CD4-positive, alpha-beta T cell (primary cell): ENCODE data around the gene IFI27L1. TPM values are rescaled to one million over a fixed set of nuclear protein-coding genes. Genes with fewer than 3 reads are reported as not detected.
A peak's percentile ranks its signal among the peaks of the same experiment; 100 is the strongest.

Experiments used
- ATAC-seq: fragments of 200-7000 bp; cut with Tn5 transposase; one replicate; pipeline ENCODE4 v1.10.0; 2022; ENCODE audit warnings: mild to moderate bottlenecking; ENCODE audit not compliant: poor library complexity
- CTCF ChIA-PET: fragments of 350-600 bp; sonication (Branson Sonifier 250); formaldehyde crosslinking; loops from one replicate; lab custom pipeline; 2021; ENCODE audit warnings: antibody characterized with exemption, inconsistent platforms; lab: Charles Lee
- POLR2A ChIA-PET: fragments of 350-600 bp; sonication (Branson Sonifier 250); formaldehyde crosslinking; loops from one replicate; lab custom pipeline; 2021; ENCODE audit warnings: antibody characterized with exemption, inconsistent platforms; lab: Charles Lee
- DNase-seq, 14 experiments: peaks; one replicate each; pipeline ENCODE4 v3.0.0-alpha.2; 2013 to 2020; ENCODE audit warnings: mixed read lengths in 2 of 14
- H3K27ac ChIP-seq, 2 donors: one replicate each; pipeline versions ENCODE4 v1.5.1 to v1.7.0; 2013; ENCODE audit warnings: low read length in 2 of 2, low read depth in 1 of 2, mild to moderate bottlenecking in 1 of 2
- H3K27me3 ChIP-seq, 2 experiments: 1 replicate in 1 of 2; 2 replicates in 1 of 2; pipeline versions ENCODE4 v1.6.1 to v1.7.0; 2013; ENCODE audit warnings: low read length in 2 of 2, control low read depth in 1 of 2, mild to moderate bottlenecking in 1 of 2, moderate library complexity in 1 of 2; ENCODE audit not compliant: insufficient read depth in 2 of 2, control insufficient read depth in 1 of 2
- H3K36me3 ChIP-seq: one replicate; pipeline ENCODE4 v1.6.1; 2013; ENCODE audit warnings: low read length, control low read depth; ENCODE audit not compliant: insufficient read depth
- H3K4me1 ChIP-seq: one replicate; pipeline ENCODE4 v1.6.1; 2013; ENCODE audit warnings: low read length, control low read depth; ENCODE audit not compliant: insufficient read depth
- H3K4me3 ChIP-seq: one replicate; pipeline ENCODE4 v1.5.1; 2013; ENCODE audit warnings: mild to moderate bottlenecking, low read length, moderate library complexity
- H3K9me3 ChIP-seq, 2 experiments: 1 replicate in 1 of 2; 2 replicates in 1 of 2; pipeline versions ENCODE4 v1.6.1 to v1.7.0; 2013; ENCODE audit warnings: low read length in 2 of 2, mild to moderate bottlenecking in 2 of 2, control low read depth in 1 of 2, moderate library complexity in 1 of 2; ENCODE audit not compliant: control insufficient read depth in 1 of 2, insufficient read depth in 1 of 2
- H3K27ac Mint-ChIP-seq: one replicate; pipeline ENCODE4 v1.8.0; 2020; ENCODE audit warnings: mixed read lengths
- H3K27me3 Mint-ChIP-seq: one replicate; pipeline ENCODE4 v1.8.0; 2021; ENCODE audit warnings: mixed read lengths
- H3K36me3 Mint-ChIP-seq: one replicate; pipeline ENCODE4 v1.8.0; 2021; ENCODE audit warnings: low read depth, mixed read lengths
- H3K4me1 Mint-ChIP-seq: one replicate; pipeline ENCODE4 v1.8.0; 2021; ENCODE audit warnings: low read depth, mixed read lengths
- H3K4me3 Mint-ChIP-seq: one replicate; pipeline ENCODE4 v1.8.0; 2020; ENCODE audit warnings: mild to moderate bottlenecking, mixed read lengths
- H3K9me3 Mint-ChIP-seq: one replicate; pipeline ENCODE4 v1.8.0; 2020; ENCODE audit warnings: mixed read lengths
- CTCF ChIP-seq: fragments of 200-600 bp; IDR thresholded peaks from one replicate; pipeline ENCODE4 v1.8.0; 2022; ENCODE audit warnings: antibody characterized with exemption, mild to moderate bottlenecking
- intact Hi-C, 2 experiments: fragments of 100-400 bp; cut with DNase I in 1 of 2; cut with micrococcal nuclease in 1 of 2; formaldehyde crosslinking; loops; one replicate each; pipeline versions ENCODE4 v1.15.1 to v1.9.0; 2023 to 2025; cut with DNase I, micrococcal nuclease
- total RNA-seq, 174 experiments: library from RNA in 2 of 174; stranded (reverse) in 2 of 174; gene quantifications; one replicate each; pipeline ENCODE4 v1.2.3 and lab custom pipeline; 2021 to 2026

The IFI27L1 gene
- total RNA-seq, 2 experiments from 2014 or later: 14.1 to 14.3 TPM

DNA sequence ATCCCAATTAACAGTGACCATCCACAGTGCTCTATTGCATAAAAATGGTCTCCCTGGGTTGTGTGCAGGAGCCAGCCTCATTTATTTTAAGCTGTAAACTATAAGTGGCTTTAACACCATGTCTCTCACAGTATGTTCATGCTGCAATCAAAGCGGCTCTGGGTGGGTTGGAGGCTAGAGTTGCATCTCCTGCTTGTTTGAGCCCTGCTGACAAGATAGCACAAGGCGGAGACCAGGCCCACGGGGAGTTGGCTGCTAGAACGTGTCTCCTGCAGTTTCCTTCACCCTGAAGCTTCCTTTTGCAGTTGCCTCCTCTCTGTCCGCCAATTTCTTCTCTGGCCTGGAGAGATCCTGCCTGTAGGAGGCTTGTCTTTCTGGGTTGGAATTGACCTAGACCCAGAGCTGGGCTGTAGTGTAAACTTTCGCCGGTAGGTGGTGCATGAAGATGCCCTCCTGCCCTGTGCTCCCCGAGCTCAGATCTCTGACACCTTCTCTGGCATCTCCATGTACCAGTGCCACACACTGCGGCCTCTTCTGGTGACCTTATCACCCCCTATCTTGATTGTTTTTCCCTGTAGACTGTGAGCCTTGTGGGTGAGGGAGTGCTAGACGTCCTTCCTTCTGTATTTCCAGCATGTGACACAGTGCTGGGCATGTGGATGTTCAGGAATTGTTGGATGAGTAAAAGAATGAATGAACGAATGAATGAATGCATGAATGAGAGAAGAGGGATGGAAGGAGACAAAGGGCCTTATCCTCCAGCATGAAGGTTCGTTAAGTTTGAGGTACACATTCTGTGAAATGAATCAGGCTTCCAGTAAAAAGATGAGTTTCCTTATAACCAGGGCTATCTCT is 44.6 kb upstream of the IFI27L1 start:
- POLR2A ChIA-PET: interaction anchor here (0.6 to 1.5 kb wide), 9 partner anchors 9 to 154 kb away, joined by 3 to 7 read pairs (median 4); partner anchors contain the start of genes DDX24, IFI27L1 and PPP4R4
- Mint-ChIP-seq H3K4me1 (peaks cover 4% of the 10 kb centered on the region), H3K4me3 (no peak overlapping the region), H3K36me3 (no peaks in the 10 kb centered on the region), H3K27ac (no peak overlapping the region), H3K9me3 (no peaks in the 10 kb centered on the region), H3K27me3 (no peaks in the 10 kb centered on the region)
- H3K27me3 ChIP-seq: no peaks in the 10 kb centered on the region
- CTCF ChIA-PET: interaction anchor here (0.7 to 2.3 kb wide), 18 partner anchors 8 to 450 kb away, joined by 3 to 29 read pairs (median 4); partner anchors contain the start of genes DDX24, IFI27L1 and OTUB2
- no peaks in the 10 kb centered on the region for H3K9me3 ChIP-seq
- H3K36me3 ChIP-seq: no peaks in the 10 kb centered on the region
- peak; percentile 86 for TF ChIP-seq CTCF
- intact Hi-C loops: loop anchor here (1.0 to 5.0 kb wide), 4 partner anchors 100 to 451 kb away; no protein-coding TSS in a partner anchor
- no peak overlapping the region for H3K4me3 ChIP-seq
- ATAC-seq (peak; percentile 97), DNase-seq (peak; percentile 60 to 86 (median 70))
- no peak overlapping the region for H3K27ac ChIP-seq
- H3K4me1 ChIP-seq: peaks cover 4% of the 10 kb centered on the region

DNA sequence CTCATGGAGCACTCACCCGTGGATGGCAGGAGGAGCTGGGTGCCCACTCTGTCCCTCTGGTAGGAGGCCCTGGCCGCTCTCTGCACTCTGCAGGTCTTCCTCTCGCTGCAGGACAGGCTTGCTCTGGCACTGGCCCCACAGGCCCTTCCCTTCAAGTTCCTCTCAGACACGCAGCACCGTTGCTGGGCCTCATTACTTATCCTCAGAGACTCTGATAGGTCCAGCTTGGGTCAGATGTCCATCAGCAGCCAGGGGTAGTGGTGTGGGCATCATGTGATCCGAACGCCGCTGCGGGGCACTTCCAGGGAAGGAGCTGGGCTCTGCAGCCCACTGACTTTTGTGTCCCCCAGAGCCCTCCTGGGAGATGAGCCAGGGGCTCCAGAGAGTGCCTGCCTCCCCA is 43.2 kb upstream of the IFI27L1 start:
- intact Hi-C loops: loop anchor here (2.0 to 5.0 kb wide), 2 partner anchors 143 to 449 kb away; no protein-coding TSS in a partner anchor

DNA sequence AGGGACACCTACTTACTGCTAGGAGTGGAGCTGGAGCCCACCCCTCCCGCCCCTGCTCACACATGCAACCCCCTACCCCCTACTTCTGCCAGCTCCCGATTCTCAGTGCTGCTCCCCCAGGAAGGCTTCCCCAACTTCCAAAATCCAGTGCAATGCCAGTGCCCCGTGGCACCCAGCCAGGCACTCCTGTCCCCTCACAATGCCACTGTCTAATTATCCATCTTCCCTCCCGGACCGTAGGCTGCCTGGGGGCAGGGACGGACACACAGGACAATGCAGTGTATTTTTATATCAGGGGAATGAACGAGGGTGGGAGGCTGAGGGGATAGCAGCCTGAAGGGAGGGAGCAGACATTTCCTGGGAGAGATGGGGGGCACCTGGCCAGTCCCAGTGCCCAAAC is 42.6 kb upstream of the IFI27L1 start:
- peaks cover 4% of the 10 kb centered on the region for H3K4me1 Mint-ChIP-seq
- POLR2A ChIA-PET: no interaction called here
- no peak overlapping the region for H3K4me3 Mint-ChIP-seq
- DNase-seq (no peak), ATAC-seq (no peak)
- TF ChIP-seq CTCF: no peak
- H3K27ac Mint-ChIP-seq: no peak overlapping the region
- Histone ChIP-seq H3K4me3 (no peak overlapping the region), H3K27ac (no peak overlapping the region), H3K9me3 (no peaks in the 10 kb centered on the region), H3K36me3 (no peaks in the 10 kb centered on the region), H3K4me1 (peaks cover 4% of the 10 kb centered on the region), H3K27me3 (no peaks in the 10 kb centered on the region)
- no peaks in the 10 kb centered on the region for H3K9me3 Mint-ChIP-seq
- CTCF ChIA-PET: interaction anchor here (1.0 kb wide), 1 partner anchor 98 kb away, joined by 3 read pairs; no protein-coding TSS in a partner anchor
- intact Hi-C loops: loop anchor here in 1 of 2 experiments (5.0 kb wide), 1 partner anchor 449 kb away; no protein-coding TSS in a partner anchor
- peaks cover 3% of the 10 kb centered on the region for H3K36me3 Mint-ChIP-seq
- H3K27me3 Mint-ChIP-seq: no peaks in the 10 kb centered on the region

More for the DNA sequence above, 43.2 kb upstream of the IFI27L1 start:
- ATAC-seq: no peak
- ChIA-PET CTCF (interaction anchor here (1.0 kb wide), 1 partner anchor 98 kb away, joined by 3 read pairs; no protein-coding TSS in a partner anchor), POLR2A (interaction anchor here (0.6 kb wide), 1 partner anchor 157 kb away, joined by 3 read pairs; no protein-coding TSS in a partner anchor)
- no peaks in the 10 kb centered on the region for H3K36me3 Mint-ChIP-seq
- Histone ChIP-seq H3K4me3 (no peak overlapping the region), H3K36me3 (no peaks in the 10 kb centered on the region), H3K27ac (no peak overlapping the region), H3K27me3 (no peaks in the 10 kb centered on the region), H3K4me1 (peaks cover 4% of the 10 kb centered on the region), H3K9me3 (no peaks in the 10 kb centered on the region)
- no peak overlapping the region for H3K27ac Mint-ChIP-seq
- no peaks in the 10 kb centered on the region for H3K27me3 Mint-ChIP-seq
- no peak for DNase-seq
- H3K9me3 Mint-ChIP-seq: no peaks in the 10 kb centered on the region
- peaks cover 4% of the 10 kb centered on the region for H3K4me1 Mint-ChIP-seq
- TF ChIP-seq CTCF: no peak
- no peak overlapping the region for H3K4me3 Mint-ChIP-seq
